ENCODE measurements around the gene SLC25A42.
"Not testable (repeated sequence)": the region's sequence is repeated elsewhere in the genome, so short reads cannot be mapped to it uniquely, and the experiment has no call there.

SLC25A42 gene

DNA sequence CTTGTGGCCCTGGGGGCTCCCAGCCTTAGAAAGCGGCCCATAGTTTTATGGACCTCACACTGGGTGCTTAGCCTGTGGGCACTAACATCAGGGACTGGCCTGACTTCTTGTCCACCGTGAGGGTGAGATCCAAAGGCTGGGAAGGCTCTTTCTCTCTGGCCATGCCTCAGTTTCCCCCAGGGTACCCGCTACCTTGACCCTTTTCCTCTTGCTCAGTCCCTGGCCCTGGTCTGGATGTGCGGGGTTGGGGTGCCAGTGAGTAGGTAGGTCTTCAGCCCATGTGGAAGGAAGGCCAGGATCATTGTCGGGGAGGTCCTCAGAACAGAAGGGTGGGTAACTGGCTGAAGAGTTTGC is 76.1 kb downstream of the SLC25A42 start:
- no peak for DNase-seq

DNA sequence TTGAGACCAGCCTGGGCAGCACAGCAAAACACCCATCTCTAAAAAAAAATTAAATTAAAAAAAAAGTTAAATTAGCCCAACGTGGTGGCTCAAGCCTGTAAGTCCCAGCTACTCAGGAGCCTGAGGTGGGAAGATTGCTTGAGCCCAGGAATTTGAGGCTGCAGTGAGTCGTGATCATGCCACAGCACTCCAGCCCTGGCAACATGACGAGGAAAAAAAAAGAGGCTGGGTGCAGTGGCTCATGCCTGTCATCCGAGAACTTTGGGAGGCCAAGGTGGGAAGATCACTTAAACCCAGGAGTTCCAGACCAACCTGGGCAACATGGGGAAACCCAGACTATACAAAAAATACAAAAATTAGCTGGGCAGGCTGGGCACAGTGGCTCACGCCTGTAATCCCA is 76.7 kb downstream of the SLC25A42 start:
- DNase-seq: no peak

DNA sequence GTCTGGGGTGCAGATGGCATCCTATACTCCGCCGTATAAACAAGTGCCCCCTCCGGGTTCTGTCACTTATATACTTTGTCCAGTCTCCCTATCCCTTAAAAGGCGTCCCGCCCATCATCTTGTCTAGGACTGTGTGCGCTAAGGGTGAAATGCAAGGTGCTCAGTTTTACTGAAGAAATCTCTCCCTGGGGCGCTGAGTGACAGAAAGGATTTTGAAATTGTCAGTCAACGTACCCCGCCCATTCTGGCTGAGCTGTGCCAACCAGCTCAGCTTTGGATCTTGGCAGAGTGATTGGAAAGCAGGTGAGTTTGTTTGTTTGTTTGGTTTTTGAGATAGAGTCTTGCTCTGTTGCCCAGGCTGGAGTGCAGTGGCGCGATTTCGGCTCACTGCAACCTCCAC is 78.6 kb downstream of the SLC25A42 start:
- DNase-seq: no peak

GRCh38 chr19:19145281-19145680 is 81.5 kb downstream of the SLC25A42 start:
- DNase-seq: no peak

DNA sequence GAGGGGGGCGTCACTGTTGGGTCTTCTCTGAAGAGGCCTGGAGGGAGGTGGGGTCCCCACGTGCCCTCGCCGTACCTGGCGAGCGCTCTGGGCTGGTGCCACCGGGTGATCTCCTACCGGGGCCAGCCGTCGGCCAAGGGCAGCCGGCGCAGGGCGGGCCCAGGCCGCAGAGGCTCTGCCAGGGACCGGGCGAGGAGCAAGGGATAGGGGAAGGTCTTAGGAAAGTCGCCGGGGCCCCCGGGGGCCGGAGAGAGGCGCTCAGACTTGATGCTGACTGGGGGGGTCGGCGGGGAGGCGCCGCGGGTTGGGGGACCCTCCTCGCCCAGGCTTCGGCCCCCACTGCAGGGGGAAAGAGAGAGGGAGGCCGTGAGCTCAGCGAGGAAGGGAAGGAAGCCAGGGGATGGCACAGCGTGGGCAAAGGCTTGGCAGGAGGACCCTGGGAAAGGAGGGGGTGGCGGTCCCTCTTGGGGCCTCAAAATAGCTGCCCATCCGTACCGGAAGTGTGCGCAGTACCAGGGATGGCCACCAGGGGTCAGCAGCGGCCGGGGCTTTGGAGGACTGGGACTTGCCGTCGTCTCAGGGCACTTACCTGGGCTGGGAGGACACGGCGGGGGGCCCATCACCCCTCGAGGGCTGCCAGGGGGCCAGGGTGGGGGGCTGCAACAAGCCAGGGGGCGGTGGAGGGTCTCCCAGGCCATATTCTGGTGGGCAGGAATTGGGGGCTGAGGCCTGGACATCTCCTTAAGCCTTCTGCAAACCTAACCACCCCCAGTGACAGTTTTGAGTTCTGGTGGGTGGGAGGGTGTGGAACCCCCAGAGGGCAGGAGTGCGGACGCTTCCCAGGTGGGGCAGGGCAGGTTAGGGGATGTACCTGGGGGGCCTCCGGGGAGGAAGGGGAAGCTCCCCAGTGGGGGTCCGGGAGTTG is 82.2 kb downstream of the SLC25A42 start:
- peak; percentile 7 for DNase-seq

GRCh38 chr19:19146865-19147264 is 83.1 kb downstream of the SLC25A42 start:
- no peak for DNase-seq

DNA sequence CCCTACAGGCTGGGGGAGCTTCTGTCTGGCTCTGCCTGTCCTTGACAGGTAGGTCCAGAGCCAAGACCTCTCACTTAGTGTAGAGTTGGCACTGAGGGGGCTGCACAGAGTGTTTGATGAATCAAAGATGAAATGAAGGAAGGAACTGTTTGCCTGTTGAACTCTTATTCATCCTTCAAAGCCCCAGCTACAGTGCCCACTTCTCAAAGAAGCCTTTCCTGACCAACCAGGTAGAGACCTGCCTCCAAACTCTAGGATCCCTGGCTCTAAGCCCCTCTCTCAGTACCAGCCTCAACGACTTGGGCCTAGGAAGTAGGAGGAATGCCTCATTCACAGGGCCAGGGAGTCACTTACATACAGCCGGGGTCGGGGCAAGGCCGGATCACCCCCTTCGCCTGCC is 83.5 kb downstream of the SLC25A42 start:
- DNase-seq: no peak

GRCh38 chr19:19148504-19148903 is 84.7 kb downstream of the SLC25A42 start:
- DNase-seq: not testable (repeated sequence)

GRCh38 chr19:19149435-19149834 is 85.6 kb downstream of the SLC25A42 start:
- DNase-seq: no peak

DNA sequence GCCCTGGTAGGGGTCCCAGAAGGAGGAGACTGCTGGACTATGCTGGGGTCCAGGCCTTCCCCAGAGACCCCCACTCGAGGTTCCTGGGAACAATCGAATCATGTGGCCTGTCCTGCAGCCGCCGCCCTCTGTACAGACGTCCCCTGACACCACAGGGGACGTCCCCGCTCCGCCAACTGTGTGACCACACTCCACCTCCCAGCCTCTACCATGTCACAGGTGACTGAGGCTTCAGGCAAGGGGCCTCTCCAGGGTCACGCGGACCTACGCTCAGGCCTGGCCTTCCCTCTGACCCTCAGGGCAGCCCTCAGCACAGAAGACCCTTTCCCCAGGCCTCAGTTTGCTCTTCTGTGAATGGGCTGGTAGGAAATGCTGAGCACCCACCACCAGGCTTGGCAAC is 87.6 kb downstream of the SLC25A42 start:
- no peak for DNase-seq

- no peak for DNase-seq
Observed at GRCh38 chr19:19152668-19153384, 89.0 kb downstream of the SLC25A42 start.

GRCh38 chr19:19154768-19155494 is 91.1 kb downstream of the SLC25A42 start:
- DNase-seq: no peak

DNA sequence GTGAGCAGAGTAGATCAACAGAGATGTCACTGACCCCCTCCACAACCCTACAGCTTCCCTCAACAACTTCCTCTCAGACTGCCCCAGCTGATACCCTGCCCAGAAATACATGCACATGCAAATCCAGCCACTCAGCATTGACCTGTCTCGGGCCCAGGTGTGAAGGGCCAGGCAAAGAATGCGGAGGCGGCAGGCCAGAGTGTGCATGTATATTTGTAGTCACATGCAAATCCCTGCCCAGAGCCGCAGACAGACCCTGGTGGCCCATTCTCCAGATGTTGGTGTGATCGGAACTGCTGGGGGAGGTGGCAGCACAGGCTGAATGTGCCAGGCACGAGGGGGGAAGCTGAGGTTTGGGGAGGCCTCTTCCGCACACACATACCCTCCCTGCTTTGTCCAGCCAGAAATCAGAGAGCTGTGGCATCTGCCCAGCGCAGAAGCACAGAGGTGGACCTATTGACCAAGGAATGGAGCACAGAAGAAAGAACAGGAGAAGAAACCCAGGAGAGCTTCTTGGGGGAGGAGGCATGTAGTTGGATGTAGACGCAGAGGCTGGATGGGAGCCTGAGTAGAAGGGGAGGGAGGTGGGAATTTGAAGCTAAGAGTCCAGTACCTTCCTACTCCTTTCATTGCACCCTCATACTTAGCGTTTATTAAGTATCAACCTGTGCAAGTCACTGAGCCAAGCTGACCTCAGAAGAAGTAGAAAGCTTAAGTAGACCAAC is 91.9 kb downstream of the SLC25A42 start:
- no peak for DNase-seq

DNA sequence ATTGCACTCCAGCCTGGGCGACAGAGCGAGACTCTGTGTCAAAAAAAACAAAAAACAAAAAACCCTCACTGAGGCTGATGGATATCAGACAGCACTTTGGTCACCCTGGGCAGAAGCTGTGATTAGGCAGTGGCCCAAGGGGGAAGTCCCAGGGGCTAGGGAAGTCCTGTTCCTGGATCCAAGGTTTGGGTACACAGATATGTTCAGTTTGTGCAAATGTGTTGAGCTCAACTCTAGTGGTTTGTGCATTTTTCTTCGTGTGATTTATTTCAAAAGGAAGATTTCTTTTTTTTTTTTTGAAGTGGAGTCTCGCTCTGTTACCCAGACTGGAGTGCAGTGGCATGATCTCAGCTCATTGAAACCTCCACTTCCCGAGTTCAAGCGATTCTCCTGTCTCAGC is 94.0 kb downstream of the SLC25A42 start:
- DNase-seq: no peak

DNA sequence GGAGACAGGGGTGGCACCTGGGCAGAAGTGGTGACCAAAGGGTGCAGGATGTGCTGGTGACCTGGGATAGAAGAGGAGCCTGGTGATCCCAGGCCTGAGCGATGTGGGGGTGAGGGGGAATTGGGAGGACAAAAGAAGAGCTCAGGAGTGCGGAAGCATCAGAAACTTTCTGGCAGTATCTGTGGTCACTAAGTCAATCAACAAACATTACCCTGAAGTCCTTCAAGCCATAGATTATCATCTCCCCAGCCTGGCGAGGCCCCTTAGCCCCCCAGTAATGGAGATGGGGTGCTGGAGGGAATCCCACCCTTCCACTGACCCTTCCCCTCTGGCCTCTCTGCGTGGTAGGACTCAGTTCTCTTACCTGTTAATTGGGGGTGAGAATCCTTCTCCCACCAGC is 95.7 kb downstream of the SLC25A42 start:
- no peak for DNase-seq

- no peak for DNase-seq
Observed at GRCh38 chr19:19160461-19161035, 96.8 kb downstream of the SLC25A42 start.

- DNase-seq: no peak
Observed at GRCh38 chr19:19162495-19162894, 98.7 kb downstream of the SLC25A42 start.
